NOMO-1 (cell line): ENCODE results near the gene ZDHHC24.

Experiments used
- DNase-seq, 2 experiments: peaks; one replicate each; lab custom pipeline; 2025; ENCODE audit not compliant: unreplicated experiment in 2 of 2; lab: John Stamatoyannopoulos, UW

Gene ZDHHC24

DNA sequence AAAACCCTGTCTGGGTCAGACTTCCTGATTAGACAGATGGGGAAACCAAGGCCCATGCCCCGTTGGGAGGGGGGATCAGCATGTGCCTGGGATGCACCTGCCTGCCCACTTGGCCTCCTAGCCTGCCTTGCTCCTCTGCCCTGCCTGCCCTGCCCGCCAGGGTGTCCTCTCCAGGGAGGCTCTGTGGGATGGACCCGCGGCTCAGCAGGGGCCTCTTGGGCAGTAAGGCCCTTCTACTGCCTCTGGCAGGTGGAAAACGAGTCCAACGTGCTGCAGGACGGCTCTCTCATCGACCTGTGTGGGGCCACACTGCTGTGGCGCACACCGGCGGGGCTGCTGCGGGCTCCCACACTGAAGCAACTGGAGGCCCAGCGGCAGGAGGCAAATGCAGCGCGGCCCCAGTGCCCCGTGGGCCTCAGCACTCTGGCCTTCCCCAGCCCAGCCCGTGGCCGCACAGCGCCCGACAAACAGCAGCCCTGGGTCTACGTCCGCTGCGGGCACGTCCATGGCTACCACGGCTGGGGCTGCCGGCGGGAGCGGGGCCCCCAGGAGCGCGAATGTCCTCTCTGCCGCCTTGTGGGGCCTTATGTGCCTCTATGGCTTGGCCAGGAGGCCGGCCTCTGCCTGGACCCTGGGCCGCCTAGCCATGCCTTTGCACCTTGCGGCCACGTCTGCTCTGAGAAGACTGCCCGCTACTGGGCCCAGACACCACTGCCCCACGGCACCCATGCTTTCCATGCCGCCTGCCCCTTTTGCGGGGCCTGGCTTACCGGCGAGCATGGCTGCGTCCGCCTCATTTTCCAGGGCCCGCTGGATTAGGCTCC, 70.3 kb downstream of the ZDHHC24 start:
- DNase-seq = no peak

- DNase-seq = no peak
These were observed 72.0 kb downstream of the ZDHHC24 start for GRCh38 chr11:66473608-66474515.

DNA sequence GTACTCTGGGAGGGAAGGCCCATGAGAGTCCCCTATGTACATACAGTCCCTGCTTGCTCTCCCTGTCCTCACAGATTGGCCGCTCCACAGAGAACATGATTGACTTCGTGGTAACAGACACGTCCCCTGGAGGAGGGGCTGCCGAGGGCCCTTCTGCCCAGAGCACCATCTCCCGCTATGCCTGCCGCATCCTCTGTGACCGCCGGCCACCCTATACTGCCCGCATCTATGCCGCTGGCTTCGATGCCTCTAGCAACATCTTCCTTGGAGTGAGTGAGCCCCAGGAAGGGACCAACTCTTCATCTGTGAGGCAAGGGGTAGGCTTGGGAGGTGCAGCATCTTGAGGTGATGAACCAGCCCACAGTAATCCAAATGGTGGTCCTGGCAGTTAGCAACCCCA, 72.7 kb downstream of the ZDHHC24 start:
- DNase-seq = no peak

DNA sequence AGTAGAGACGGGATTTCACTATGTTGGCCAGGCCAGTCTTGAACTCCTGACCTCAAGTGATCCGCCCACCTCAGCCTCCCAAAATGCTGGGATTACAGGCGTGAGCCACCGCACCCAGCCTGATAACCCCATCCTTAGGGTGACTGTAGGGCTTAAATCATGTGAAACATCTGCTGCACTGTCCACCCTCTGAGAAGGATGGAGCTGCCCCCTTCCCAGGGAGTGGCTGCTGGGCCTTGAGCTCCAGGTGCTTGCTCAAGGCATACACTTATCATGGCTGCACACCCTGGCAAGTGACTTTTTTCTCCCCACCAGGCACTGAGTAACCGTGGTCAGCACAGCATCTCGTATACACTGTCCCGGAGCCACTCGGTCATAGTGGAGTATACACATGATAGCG, 73.8 kb downstream of the ZDHHC24 start:
- DNase-seq = no peak

- DNase-seq = no peak
These were observed 74.7 kb downstream of the ZDHHC24 start for GRCh38 chr11:66471142-66471541.
